Calu3 (cell line): Measurements from ENCODE around the gene SFPQ. TPM values are rescaled to one million over a fixed set of nuclear protein-coding genes. Genes with fewer than 3 reads are reported as not detected.
"Not testable (repeated sequence)": the region's sequence is repeated elsewhere in the genome, so short reads cannot be mapped to it uniquely, and the experiment has no call there.

Source experiments
- BruUV-seq: library from RNA; stranded (reverse); fragments of 400-500 nt; replicated peaks from 2 replicates; lab custom pipeline; 2021; lab: Mats Ljungman, UMichigan
- CTCF ChIA-PET: fragments of 300-600 bp; sonication (Branson Sonifier 250); formaldehyde crosslinking; loops from one replicate; lab custom pipeline; 2022; ENCODE audit warnings: antibody characterized with exemption; lab: Charles Lee
- DNase-seq: peaks from one replicate; pipeline ENCODE4 v3.0.0; 2022
- H3K27ac Mint-ChIP-seq: one replicate; pipeline ENCODE4 v1.8.0; 2022; ENCODE audit warnings: mixed read lengths; ENCODE audit not compliant: unreplicated experiment
- H3K27me3 Mint-ChIP-seq: one replicate; pipeline ENCODE4 v1.8.0; 2022; ENCODE audit warnings: mixed read lengths; ENCODE audit not compliant: unreplicated experiment
- H3K36me3 Mint-ChIP-seq: one replicate; pipeline ENCODE4 v1.8.0; 2022; ENCODE audit warnings: mild to moderate bottlenecking, moderate library complexity, mixed read lengths; ENCODE audit not compliant: insufficient read depth, unreplicated experiment
- H3K4me1 Mint-ChIP-seq: one replicate; pipeline ENCODE4 v1.8.0; 2022; ENCODE audit warnings: mild to moderate bottlenecking, low read depth, mixed read lengths; ENCODE audit not compliant: unreplicated experiment
- H3K4me3 Mint-ChIP-seq: one replicate; pipeline ENCODE4 v1.8.0; 2022; ENCODE audit warnings: mild to moderate bottlenecking, low read depth, moderate library complexity, mixed read lengths; ENCODE audit not compliant: unreplicated experiment
- H3K9me3 Mint-ChIP-seq: one replicate; pipeline ENCODE4 v1.8.0; 2022; ENCODE audit warnings: low read depth, mixed read lengths; ENCODE audit not compliant: unreplicated experiment
- CTCF ChIP-seq: fragments of 200-600 bp; IDR thresholded peaks from one replicate; pipeline ENCODE4 v1.8.0; 2022; ENCODE audit warnings: antibody characterized with exemption; ENCODE audit not compliant: unreplicated experiment
- intact Hi-C: fragments of 100-400 bp; cut with micrococcal nuclease; formaldehyde crosslinking; loops from one replicate; pipeline ENCODE4 v1.10.0; 2022; ENCODE audit not compliant: unreplicated experiment
- total RNA-seq: library from RNA; stranded (reverse); gene quantifications from 2 replicates; pipeline ENCODE4 v1.2.3, GENCODE V29; 2022

The SFPQ gene
- total RNA-seq, 1 experiment from 2014 or later = 369 TPM

- H3K4me1 Mint-ChIP-seq = no peaks in the 10 kb centered on the region
- intact Hi-C loops = no loop called here
- no peaks in the 10 kb centered on the region for H3K9me3 Mint-ChIP-seq
- CTCF ChIA-PET = no interaction called here
- DNase-seq = no peak
- H3K27me3 Mint-ChIP-seq = no peaks in the 10 kb centered on the region
- no peak overlapping the region for H3K4me3 Mint-ChIP-seq
- TF ChIP-seq CTCF = no peak
- peaks cover 46% of the 10 kb centered on the region for H3K36me3 Mint-ChIP-seq
- no TSS peak for BruUV-seq
- no peak overlapping the region for H3K27ac Mint-ChIP-seq
These were observed 20.9 kb downstream of the SFPQ start for GRCh38 chr1:35172022-35172421.

GRCh38 chr1:35171579-35171978 lies 21.4 kb downstream of the SFPQ start:
- no peaks in the 10 kb centered on the region for H3K9me3 Mint-ChIP-seq
- H3K27me3 Mint-ChIP-seq = no peaks in the 10 kb centered on the region
- H3K4me1 Mint-ChIP-seq = no peaks in the 10 kb centered on the region
- H3K36me3 Mint-ChIP-seq = peaks cover 41% of the 10 kb centered on the region
- no TSS peak for BruUV-seq
- intact Hi-C loops = no loop called here
- CTCF ChIA-PET = no interaction called here
- H3K4me3 Mint-ChIP-seq = no peak overlapping the region
- no peak overlapping the region for H3K27ac Mint-ChIP-seq
- TF ChIP-seq CTCF = no peak
- DNase-seq = no peak

- no peak overlapping the region for H3K4me3 Mint-ChIP-seq
- no peaks in the 10 kb centered on the region for H3K27me3 Mint-ChIP-seq
- H3K27ac Mint-ChIP-seq = no peak overlapping the region
- CTCF ChIA-PET = no interaction called here
- intact Hi-C loops = no loop called here
- no peaks in the 10 kb centered on the region for H3K9me3 Mint-ChIP-seq
- H3K36me3 Mint-ChIP-seq = no peaks in the 10 kb centered on the region
- BruUV-seq = no TSS peak
- TF ChIP-seq CTCF = no peak
- H3K4me1 Mint-ChIP-seq = no peaks in the 10 kb centered on the region
- no peak for DNase-seq
These were observed 28.1 kb downstream of the SFPQ start for GRCh38 chr1:35164893-35165292.

- no TSS peak for BruUV-seq
- Mint-ChIP-seq H3K36me3 (no peaks in the 10 kb centered on the region), H3K27ac (no peak overlapping the region), H3K27me3 (no peaks in the 10 kb centered on the region), H3K4me1 (no peaks in the 10 kb centered on the region), H3K4me3 (no peak overlapping the region), H3K9me3 (no peaks in the 10 kb centered on the region)
- CTCF ChIA-PET = no interaction called here
- intact Hi-C loops = no loop called here
- no peak for DNase-seq
- TF ChIP-seq CTCF = no peak
These were observed 41.7 kb downstream of the SFPQ start for GRCh38 chr1:35151220-35151619.

GRCh38 chr1:35145892-35146549 lies 46.9 kb downstream of the SFPQ start:
- H3K4me1 Mint-ChIP-seq, BruUV-seq, intact Hi-C loops, DNase-seq, CTCF ChIA-PET, H3K36me3 Mint-ChIP-seq, H3K4me3 Mint-ChIP-seq, H3K27ac Mint-ChIP-seq, H3K9me3 Mint-ChIP-seq: not testable (repeated sequence)
- peaks cover 15% of the 10 kb centered on the region for H3K27me3 Mint-ChIP-seq
